Osteoblast (primary cell): Measurements from ENCODE around the gene TIPRL. TPM values are rescaled to one million over a fixed set of nuclear protein-coding genes. Genes with fewer than 3 reads are reported as not detected.

Experiments
- DNase-seq: peaks from one replicate; pipeline ENCODE4 v3.0.0; 2011; ENCODE audit warnings: low spot score, mixed read lengths; ENCODE audit not compliant: insufficient read length; ENCODE audit errors: missing footprints
- H2AFZ ChIP-seq: 2 replicates; pipeline ENCODE4 v1.6.0; 2011; ENCODE audit warnings: mild to moderate bottlenecking, low read length
- H3K27ac ChIP-seq: 2 replicates; pipeline ENCODE4 v1.5.1; 2011; ENCODE audit warnings: mild to moderate bottlenecking, low read depth, low read length, moderate library complexity
- H3K27me3 ChIP-seq: 2 replicates; pipeline ENCODE4 v1.6.0; 2012; ENCODE audit warnings: mild to moderate bottlenecking, control low read depth, inconsistent platforms, low read length, moderate library complexity; ENCODE audit not compliant: insufficient read depth
- H3K36me3 ChIP-seq: 2 replicates; pipeline ENCODE4 v1.5.1; 2011; ENCODE audit warnings: mild to moderate bottlenecking, low read length, control low read depth, moderate library complexity; ENCODE audit not compliant: insufficient read depth
- H3K4me1 ChIP-seq: 2 replicates; pipeline ENCODE4 v1.5.1; 2011; ENCODE audit warnings: mild to moderate bottlenecking, low read length, control low read depth, moderate library complexity; ENCODE audit not compliant: insufficient read depth
- H3K4me2 ChIP-seq: 2 replicates; pipeline ENCODE4 v1.6.0; 2011; ENCODE audit warnings: mild to moderate bottlenecking, low read length; ENCODE audit not compliant: insufficient read depth
- H3K4me3 ChIP-seq: fragments of 200-600 bp; sonication (generic); 3 replicates; pipeline ENCODE4 v1.5.1; 2012; ENCODE audit warnings: mild to moderate bottlenecking, low read length, inconsistent platforms; ENCODE audit not compliant: insufficient read depth
- H3K79me2 ChIP-seq: 2 replicates; pipeline ENCODE4 v1.6.0; 2012; ENCODE audit warnings: mild to moderate bottlenecking, low read length, control low read depth, inconsistent platforms; ENCODE audit not compliant: insufficient read depth
- H3K9me3 ChIP-seq: 2 replicates; pipeline ENCODE4 v1.5.1; 2011; ENCODE audit warnings: low read depth, low read length, control low read depth
- H4K20me1 ChIP-seq: 2 replicates; pipeline ENCODE4 v1.6.0; 2012; ENCODE audit warnings: mild to moderate bottlenecking, low read length, control low read depth; ENCODE audit not compliant: insufficient read depth
- total RNA-seq: library from RNA; depleted of rRNA; stranded (reverse); fragments of >200 nt; gene quantifications from 2 replicates; pipeline ENCODE4 v1.2.3, GENCODE V29; 2012
- TF ChIP-seq, protein P1 (sequence below): IDR thresholded peaks from 2 replicates; pipeline ENCODE4 v1.5.1; 2011; ENCODE audit warnings: mild to moderate bottlenecking, low read depth, low read length, moderate library complexity; ENCODE audit errors: extremely low read depth

TIPRL gene
- total RNA-seq, 1 donor: 30.8 TPM

DNA sequence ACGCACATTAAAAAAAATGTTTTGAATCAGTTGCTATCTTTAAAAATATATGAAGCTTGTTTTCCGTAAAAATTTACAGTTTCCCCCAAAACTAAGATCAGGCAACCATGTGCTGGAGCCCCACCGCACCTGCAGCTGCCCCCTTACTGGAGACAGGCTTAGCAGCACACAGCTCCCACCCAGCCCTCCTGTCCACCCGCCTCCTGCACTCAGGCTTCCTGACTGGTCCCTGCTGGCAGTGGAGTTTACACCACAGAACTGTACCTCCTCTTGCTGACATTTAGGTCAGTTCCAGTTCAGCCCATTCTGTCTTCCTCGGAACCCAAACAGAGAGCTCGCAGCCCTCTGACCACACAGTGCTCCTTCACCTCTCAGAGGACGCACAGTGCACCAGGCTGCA, 44.1 kb upstream of the TIPRL start:
- Histone ChIP-seq H4K20me1 (no peaks in the 10 kb centered on the region), H3K4me2 (no peak overlapping the region), H3K4me3 (no peak overlapping the region), H3K27me3 (no peaks in the 10 kb centered on the region), H2AFZ (no peak overlapping the region), H3K36me3 (no peaks in the 10 kb centered on the region), H3K4me1 (peaks cover 8% of the 10 kb centered on the region), H3K27ac (no peak overlapping the region), H3K79me2 (peaks cover 2% of the 10 kb centered on the region), H3K9me3 (no peaks in the 10 kb centered on the region)
- TF ChIP-seq, protein P1, sequence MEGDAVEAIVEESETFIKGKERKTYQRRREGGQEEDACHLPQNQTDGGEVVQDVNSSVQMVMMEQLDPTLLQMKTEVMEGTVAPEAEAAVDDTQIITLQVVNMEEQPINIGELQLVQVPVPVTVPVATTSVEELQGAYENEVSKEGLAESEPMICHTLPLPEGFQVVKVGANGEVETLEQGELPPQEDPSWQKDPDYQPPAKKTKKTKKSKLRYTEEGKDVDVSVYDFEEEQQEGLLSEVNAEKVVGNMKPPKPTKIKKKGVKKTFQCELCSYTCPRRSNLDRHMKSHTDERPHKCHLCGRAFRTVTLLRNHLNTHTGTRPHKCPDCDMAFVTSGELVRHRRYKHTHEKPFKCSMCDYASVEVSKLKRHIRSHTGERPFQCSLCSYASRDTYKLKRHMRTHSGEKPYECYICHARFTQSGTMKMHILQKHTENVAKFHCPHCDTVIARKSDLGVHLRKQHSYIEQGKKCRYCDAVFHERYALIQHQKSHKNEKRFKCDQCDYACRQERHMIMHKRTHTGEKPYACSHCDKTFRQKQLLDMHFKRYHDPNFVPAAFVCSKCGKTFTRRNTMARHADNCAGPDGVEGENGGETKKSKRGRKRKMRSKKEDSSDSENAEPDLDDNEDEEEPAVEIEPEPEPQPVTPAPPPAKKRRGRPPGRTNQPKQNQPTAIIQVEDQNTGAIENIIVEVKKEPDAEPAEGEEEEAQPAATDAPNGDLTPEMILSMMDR: no peak
- no peak for DNase-seq

DNA sequence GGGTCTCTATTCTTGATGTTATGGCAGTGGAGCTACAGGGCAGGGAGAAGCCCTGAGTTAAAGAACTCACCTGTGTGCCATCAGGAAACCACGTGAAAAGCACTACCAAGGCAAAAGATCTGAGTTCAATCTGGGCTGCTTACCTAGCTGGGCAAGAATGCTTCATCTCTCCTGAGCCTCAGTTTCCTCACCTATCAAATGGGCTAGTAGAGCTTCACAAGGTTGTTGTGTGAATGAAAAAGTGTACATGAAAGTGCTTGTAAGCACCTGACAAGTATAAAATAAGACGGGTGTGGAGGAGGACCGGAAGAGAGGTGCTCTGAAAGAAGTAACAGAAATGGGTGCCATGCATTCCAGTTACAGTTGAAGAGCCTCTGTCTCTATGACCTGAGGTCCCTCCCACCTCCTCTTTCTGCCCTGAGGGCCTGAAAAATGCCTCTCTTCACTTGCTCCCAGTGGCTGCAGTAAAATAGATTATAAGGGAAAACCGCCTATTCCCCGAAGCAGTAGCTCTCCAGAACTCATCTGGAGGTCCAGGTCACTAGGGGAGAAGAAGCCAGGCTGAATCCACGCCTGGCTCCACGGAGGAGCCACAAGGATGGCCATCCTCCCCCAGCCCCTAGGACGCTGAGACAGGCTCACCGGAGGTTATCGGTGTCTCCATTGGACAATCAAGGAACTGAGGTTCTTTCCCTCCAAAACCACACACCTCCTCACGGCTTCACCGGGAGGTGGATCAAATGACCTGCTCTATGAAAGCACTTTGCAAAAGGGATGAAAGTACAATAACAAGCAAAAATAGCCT, 43.4 kb upstream of the TIPRL start:
- H3K9me3 ChIP-seq: no peaks in the 10 kb centered on the region
- H4K20me1 ChIP-seq: no peaks in the 10 kb centered on the region
- TF ChIP-seq, protein P1: no peak
- peak; percentile 58 for DNase-seq
- no peaks in the 10 kb centered on the region for H3K36me3 ChIP-seq
- peak overlapping the region; percentile 78 for H2AFZ ChIP-seq
- peak overlapping the region; percentile 96 for H3K4me2 ChIP-seq
- no peaks in the 10 kb centered on the region for H3K27me3 ChIP-seq
- no peak overlapping the region for H3K27ac ChIP-seq
- H3K79me2 ChIP-seq: peaks cover 2% of the 10 kb centered on the region
- peaks cover 8% of the 10 kb centered on the region for H3K4me1 ChIP-seq
- peak overlapping the region; percentile 90 for H3K4me3 ChIP-seq

DNA sequence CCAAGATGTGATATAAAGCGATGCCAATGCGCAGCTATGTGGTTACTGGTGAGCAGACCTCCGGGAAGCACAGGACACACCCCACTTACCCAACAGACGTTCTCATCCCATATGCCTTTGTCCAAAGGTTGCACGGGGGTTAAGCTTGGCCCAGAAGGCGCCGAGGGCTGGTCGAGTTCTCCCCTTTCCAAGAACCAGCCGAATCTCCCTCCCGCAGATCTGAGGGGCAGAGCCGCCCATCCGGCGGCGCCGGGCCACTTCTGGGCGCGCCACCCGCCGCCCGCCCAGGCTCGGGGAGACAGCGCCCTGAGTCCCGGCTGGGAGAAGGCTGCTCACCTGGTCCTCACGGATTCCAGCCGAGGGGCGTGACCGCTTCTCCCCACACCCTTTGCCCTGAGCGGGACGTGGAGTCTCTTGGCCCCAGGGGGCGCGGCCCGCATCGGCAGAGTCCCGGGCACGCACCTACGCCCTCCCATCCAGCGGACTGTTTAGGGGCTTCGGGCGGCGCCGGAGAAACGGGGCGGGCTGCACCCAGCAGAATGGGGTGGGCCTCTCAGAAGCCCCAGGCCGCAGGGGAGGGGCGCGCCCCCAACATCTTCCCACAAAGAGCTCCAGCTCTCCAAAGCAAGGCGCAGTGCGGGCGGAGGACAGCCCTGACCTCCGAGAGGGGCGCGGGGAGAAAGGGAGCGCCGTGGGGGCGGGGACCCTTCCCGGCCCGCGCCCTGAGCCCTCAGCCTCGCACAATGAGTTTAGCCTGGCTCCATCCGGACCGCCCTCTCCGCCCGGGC, 42.6 kb upstream of the TIPRL start:
- H3K27ac ChIP-seq: no peak overlapping the region

More for the DNA sequence above, 42.6 kb upstream of the TIPRL start:
- Histone ChIP-seq H3K4me3 (peak overlapping the region; percentile 90), H3K4me1 (peaks cover 8% of the 10 kb centered on the region), H3K79me2 (peaks cover 2% of the 10 kb centered on the region), H3K27me3 (no peaks in the 10 kb centered on the region), H2AFZ (peak overlapping the region; percentile 78), H3K9me3 (no peaks in the 10 kb centered on the region), H3K4me2 (peak overlapping the region; percentile 96), H4K20me1 (no peaks in the 10 kb centered on the region), H3K36me3 (no peaks in the 10 kb centered on the region)
- TF ChIP-seq, protein P1: no peak
- DNase-seq: peak; percentile 87
